GM10847 (cell line): ENCODE results near the gene WWOX.

ENCODE experiments used
- POLR2A ChIP-seq: IDR thresholded peaks from 2 replicates; pipeline ENCODE4 v1.6.1; 2011; ENCODE audit not compliant: insufficient read length; ENCODE audit errors: extremely low read depth

Gene WWOX

DNA sequence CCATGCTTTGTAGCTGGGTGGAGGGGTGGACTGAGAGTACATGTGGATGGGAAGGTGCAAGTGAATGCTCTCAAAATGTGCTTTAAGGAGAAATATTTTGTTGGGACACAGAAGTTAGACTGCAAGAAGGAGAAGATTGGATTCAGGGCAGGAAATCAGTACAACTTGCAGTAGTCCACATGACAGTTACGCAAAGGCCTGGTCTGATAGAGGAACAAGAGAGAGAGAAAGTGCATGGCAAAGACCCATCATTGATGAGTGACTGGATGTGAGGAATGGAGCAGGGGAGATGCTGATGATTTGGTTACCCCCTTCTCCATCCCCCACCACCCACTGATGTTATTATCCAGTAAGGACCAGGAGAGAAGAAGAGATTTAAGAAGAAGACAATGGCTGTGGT, 1028.3 kb downstream of the WWOX start:
- no peak for TF ChIP-seq POLR2A

DNA sequence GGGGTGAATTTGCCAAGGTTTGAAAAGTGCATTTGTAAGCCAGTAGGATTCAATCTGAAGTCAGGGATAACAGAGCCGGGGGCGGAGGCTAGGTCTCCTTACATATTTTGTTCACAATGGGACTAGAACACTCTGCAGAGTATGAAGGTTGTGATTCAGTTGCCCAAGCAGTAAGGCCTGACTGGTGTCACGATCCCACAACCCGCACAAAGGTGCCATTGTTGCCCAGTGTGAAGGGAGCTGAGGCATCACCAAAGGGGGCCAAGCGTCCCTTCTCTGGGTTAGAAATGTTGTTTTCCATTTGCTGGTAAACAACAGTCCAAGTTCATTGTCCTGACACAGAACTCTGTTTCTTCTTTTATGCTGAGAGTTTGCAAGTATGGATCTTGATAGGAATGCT, 1029.3 kb downstream of the WWOX start:
- TF ChIP-seq POLR2A: no peak

DNA sequence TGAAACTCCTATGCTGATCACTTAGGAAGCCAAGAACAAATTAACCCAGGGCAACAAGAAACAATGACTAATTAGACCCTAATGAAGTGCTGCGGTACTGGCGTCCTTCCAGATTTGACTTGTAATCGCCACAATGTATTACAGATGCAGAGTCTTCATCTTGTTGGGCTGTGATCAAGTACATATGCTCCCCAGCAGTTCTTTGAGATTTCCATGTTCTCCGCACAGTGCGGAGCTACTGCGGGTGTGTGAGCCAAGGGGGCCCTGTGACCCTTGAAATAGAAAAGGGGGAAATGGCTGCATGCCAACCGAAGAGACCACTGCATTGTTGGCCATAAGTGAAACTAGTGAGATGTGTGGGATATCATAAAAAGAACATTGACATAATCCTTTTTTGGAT, 1031.2 kb downstream of the WWOX start:
- TF ChIP-seq POLR2A: no peak

DNA sequence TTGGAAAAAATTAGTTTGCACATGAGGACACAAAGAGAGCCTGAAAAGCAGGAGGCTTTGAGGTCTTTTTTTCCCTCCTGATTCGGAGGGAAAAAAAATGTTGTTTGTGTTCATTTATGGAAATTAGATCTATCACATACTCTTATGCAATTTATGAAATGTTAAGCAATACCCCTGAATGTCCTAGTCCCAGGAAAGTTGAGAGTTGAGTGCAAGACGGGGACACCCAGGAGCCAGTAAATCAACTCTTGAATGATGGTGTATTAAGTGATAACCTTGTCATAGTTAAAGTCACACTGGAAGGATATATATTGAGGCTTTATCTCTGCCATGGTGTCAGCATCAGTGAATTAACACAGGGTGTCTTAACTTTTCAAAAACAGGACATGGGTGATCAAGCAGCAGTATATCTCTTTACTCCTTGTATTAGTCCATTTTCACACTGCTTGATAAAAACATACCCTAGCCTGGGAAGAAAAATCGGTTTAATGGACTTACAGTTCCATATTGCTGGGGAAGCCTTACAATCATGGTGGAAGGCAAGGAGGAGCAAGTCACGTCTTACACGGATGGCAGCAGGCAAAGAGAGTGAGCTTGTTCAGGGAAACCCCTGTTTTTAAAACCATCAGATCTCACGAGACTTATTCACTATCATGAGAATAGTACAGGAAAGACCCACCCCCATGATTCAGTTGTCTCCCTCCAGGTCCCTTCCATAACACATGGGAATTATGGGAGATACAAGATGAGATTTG, 1032.0 kb downstream of the WWOX start:
- no peak for TF ChIP-seq POLR2A

DNA sequence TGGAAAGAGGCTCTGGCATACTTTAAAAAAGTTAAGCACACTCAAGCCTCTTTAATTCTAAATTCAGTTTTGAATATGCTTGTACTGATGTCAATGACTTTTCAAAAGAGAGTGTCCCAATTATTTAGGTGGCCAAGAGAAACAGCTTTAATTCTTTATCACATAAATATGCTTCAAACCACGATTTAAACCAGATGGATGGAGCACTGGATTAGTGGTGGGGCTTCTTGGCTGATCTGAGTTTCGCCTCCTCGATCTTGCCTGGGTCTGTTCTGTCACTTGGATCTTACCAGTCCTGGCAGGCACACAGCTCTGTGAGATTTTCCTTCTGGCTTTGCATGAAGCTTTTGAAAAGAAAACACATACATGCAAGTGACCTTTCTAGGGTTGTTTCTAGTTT, 1033.2 kb downstream of the WWOX start:
- no peak for TF ChIP-seq POLR2A

DNA sequence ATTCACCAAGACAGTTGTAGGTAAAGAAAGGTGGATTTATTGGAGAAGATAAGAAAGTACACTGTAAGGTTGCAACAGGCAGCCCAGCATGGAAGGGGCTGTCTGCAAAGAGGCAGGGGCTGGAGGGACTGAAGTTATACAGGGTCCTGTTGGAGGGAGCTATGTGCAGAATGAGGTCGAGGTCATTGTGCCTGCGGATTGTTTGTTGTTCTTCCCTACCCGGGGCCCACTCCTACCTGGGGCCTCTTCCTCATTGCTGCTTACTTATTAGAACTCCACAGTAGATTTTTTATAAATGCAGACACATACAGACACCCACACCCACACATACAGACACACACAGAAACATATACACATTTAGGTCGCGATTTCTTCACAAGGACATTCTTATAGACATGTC, 1034.8 kb downstream of the WWOX start:
- TF ChIP-seq POLR2A: no peak

DNA sequence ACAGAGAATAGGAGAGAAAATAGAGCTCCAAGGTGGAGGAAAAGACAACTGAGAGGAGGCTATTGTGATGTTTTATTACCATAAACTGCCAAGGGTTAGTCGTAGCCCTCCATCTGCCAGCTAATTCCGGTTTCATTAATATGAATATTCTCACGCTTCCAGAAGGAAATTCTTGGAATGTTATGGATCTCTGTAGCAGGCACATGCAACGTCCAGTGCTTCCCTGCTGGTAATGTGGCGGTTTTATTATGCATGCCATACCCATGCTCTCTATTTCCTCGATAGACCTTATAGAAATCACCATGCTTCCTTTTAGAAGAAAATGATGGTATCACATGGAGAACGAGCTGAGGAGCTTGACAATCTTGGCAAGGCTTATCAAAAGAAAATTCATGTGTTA, 1037.5 kb downstream of the WWOX start:
- no peak for TF ChIP-seq POLR2A

DNA sequence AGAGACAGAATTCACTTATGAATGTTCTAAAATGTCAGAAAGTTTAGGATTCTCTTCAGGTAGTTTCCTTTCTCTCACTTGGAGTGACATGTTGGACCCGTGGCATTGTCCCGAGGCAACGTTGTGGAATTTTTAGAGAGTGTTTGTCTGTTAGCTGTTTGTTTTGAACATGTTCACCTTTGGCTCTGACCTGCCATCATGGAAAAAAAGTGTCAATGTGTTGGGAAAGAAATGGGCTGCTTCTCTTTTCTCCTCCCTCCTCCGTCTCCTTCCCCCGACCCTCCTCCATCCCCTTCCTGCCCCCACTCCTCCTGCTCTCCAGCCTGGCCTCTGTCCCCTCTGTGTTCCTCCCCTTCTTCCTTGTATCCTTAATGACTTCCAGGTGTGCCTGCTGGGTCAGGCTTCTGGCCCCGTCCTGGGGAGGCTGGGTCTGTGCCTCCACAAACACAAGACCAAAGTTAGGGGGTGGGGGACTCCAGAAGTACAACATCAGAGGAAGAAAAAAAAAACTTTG, 1038.0 kb downstream of the WWOX start:
- no peak for TF ChIP-seq POLR2A

DNA sequence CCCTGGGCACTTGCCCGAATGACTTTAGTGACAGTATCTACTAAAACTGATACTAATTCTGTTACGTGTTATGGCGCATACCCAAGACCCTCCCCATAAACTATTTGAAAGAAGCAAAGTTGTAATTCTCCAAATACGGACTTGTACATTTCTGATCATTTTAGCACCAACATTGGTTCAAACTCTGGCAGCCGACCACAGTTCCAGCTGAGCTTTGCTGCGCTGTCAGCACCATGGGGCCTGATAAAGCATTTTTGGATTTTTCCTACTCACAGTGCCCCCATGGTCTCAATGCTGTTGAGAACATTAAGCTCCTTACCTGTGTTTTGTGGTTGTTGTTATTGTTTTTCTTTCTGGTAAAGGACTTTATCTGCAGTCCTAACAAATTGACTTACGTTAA, 1040.3 kb downstream of the WWOX start:
- TF ChIP-seq POLR2A: no peak

DNA sequence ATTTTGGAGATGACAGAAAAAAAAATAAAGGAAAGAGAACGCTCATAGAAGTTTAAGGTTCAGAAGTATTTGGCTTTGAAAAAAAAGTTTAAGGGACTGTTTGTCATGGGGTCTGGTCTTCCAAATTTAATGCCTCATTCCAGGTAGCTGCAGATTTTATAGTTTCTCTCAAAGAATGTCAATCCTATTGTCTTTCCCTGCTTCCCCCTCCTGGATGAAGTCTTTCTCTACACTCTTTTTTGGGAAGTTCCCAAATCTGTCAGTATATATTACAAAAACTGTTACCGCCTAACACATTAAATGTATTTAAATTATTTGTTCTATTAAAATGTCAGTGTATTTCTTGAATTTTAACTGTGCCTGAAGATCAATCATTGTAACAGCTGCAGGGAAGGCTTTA, 1043.6 kb downstream of the WWOX start:
- TF ChIP-seq POLR2A: no peak

DNA sequence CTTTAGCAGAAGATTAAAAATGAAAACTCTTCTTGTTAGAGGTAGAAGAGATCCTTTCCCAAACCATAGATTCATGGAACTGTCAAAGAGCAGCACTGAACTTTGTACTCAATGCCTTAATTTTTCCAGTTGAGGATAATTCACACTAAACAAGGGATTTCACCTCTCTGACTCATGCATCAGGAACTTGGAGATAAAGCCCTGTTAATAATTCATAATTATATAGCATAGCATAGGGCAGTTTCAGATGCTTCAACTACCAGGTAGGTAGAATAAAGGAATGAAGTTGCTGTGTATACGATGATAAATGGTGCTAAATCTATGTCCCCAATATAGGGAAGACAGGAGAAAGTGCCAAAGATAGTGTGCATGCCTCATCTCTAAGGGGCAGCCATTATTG, 1050.7 kb downstream of the WWOX start:
- TF ChIP-seq POLR2A: no peak

DNA sequence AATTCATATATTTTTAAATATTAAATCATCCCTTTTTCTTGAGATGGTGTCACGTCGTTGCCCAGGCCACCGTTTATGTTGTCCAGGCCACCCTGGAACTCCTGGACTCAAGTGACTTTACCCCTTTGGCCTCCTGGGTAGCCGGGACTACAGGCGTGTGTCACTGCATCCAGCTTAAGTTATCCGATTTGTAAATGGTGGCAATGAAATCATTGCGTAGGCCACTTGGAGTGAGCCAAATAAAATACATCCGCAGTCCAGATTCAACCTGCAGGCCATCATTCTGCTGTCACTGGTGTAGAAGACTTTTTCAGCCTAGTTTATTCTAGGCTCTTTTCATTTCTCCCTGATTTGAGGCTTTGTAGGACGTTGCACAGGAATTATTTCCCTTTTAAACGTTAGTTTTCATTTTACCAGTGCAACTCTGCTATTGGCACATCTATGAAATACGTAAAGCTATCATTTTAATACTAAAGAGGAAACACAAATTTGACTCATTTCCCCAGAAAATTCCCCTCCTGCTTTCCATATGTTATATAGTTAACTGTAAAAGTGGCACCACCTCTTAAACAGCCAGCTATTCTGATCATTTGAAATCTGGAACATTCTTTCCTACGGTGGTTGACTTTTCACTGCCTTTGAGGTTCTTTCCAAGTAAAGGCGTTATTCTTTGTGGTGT, 1051.3 kb downstream of the WWOX start:
- no peak for TF ChIP-seq POLR2A

DNA sequence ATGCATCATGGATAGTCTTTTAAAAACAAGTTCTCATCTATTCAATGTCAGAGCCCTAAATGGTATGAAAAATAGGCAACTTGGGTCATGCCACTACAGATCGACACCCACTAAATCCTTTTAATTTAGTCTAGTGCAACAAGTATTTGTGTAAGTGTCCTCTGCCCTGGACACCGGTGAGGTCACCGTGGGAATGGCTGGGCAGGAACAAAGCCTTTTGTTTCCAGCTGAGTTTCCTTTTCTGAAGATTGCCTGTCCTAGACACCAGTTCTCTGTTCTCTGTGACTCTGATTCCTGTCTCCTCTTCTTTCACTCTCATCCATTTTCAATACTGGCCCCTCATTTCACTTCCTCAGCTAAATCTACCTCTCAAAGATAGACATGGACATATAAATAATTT, 1054.6 kb downstream of the WWOX start:
- no peak for TF ChIP-seq POLR2A

DNA sequence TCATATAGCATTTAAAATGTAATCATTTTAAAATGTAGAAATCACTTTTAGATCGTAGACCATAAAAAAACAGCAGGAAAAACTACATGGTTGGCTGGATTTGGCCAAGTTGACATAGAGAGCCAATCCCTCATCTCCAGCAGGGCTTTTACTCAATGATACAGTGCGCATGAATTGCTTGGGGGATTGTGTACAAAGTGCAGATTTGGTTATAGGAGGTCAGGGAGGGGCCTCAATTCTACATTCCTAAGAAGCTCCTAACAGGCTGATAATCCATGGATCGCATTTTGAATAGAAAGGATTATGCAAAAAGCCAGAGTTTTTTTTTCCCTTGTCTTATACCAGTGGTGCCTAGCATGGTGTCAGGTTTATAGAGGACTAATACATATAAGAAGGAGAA, 1056.0 kb downstream of the WWOX start:
- no peak for TF ChIP-seq POLR2A

DNA sequence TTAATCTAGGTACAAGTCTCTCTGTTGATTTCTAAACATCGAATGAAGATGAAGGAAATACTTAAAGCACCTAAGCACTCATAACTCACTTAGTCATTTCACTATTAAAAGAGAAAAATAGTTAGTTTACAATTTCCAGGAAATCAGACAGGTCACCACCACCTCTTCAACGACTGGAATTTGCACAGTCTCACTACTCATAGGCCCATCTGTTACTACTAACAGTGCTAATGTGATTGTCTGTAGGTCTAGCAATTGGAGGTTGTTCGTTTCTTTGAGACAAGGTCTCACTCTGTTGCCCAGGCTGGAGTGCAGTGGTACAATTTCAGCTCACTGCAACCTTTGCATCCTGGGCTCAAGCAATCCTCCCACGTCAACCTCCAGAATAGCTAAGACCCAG, 1056.5 kb downstream of the WWOX start:
- no peak for TF ChIP-seq POLR2A

DNA sequence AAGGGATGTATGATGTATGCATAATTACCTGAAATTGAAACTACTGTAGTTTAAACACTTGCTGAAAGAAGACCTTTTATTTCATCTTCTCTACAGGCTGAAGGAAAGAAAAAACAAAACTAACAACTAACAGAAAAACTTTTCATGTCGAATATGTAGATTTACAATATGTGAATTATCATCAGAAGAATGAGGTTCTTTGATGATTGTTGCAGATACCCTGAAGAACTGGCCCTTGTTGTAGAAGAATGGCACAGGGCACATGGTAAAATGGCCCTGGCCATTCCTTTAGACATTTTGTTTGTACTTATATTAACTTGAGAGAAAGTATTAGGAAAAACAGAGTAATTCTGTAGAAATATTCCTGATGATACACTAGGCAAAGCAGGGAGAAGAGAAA, 1057.3 kb downstream of the WWOX start:
- no peak for TF ChIP-seq POLR2A

DNA sequence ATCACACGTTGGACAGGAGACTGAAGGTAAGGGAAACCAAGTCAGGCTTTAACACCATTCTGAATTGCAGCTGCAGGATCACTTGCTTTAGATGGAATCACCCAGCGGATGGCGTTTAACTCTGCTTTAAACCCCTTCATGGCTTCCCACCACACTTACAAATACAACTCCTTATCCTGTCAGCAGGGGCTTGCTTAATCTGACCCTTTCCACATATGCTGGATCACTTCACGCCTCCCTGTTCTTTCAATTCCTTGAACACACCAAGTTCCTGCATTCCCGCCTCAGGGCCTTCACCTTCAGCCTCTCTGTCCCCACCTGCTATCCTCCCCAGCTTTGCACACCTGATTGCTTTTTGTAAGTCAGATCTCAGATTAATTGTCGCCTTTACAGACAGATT, 1058.9 kb downstream of the WWOX start:
- TF ChIP-seq POLR2A: no peak
